Activated CD4-positive, alpha-beta T cell treated with anti-CD3 and anti-CD28 coated beads, Interleukin-2, amount 10 ng/mL, durations not matched to agents 7 days and 5 days (primary cell): Measurements from ENCODE around the gene PSTPIP1. TPM values are rescaled to one million over a fixed set of nuclear protein-coding genes. Genes with fewer than 3 reads are reported as not detected.

ENCODE experiments used
- CTCF ChIA-PET: fragments of 350-600 bp; sonication (Branson Sonifier 250); formaldehyde crosslinking; loops from one replicate; lab custom pipeline; 2021; ENCODE audit warnings: antibody characterized with exemption; lab: Charles Lee
- POLR2A ChIA-PET: fragments of 350-600 bp; sonication (Branson Sonifier 250); formaldehyde crosslinking; loops from one replicate; lab custom pipeline; 2021; ENCODE audit warnings: antibody characterized with exemption; lab: Charles Lee
- DNase-seq: peaks from one replicate; pipeline ENCODE4 v3.0.0-alpha.2; 2020
- H3K27ac Mint-ChIP-seq: one replicate; pipeline ENCODE4 v1.8.0; 2021; ENCODE audit warnings: mild to moderate bottlenecking, moderate library complexity, mixed read lengths
- H3K27me3 Mint-ChIP-seq: one replicate; pipeline ENCODE4 v1.8.0; 2021; ENCODE audit warnings: mixed read lengths
- H3K36me3 Mint-ChIP-seq: one replicate; pipeline ENCODE4 v1.8.0; 2021; ENCODE audit warnings: low read depth, mixed read lengths
- H3K4me1 Mint-ChIP-seq: one replicate; pipeline ENCODE4 v1.8.0; 2021; ENCODE audit warnings: mixed read lengths
- H3K4me3 Mint-ChIP-seq: one replicate; pipeline ENCODE4 v1.8.0; 2021; ENCODE audit warnings: mild to moderate bottlenecking, moderate library complexity, mixed read lengths
- H3K9me3 Mint-ChIP-seq: one replicate; pipeline ENCODE4 v1.8.0; 2021; ENCODE audit warnings: mixed read lengths
- total RNA-seq, 2 experiments: library from RNA; stranded (reverse); gene quantifications; one replicate each; pipeline ENCODE4 v1.2.3, GENCODE V29; 2021

Gene PSTPIP1
- total RNA-seq, 2 experiments from 2014 or later: 135 to 176 TPM

DNA sequence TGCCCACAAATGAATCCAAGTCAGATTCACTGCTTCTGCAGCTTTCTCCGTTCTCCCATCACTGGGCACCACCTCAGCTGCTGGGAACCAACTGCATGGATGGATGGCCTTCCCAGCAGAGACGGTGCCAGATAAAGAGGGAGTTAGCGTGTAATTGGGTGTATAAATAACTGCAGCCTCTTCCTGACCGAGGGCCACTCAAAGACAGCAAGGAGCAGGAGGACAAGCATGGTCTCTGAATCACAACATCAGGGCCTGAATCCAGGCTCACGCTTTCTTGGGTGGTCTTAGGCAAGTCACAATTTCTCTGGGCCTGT lies 44.2 kb downstream of the PSTPIP1 start:
- ChIA-PET POLR2A (no interaction called here), CTCF (no interaction called here)
- Mint-ChIP-seq H3K27me3 (no peaks in the 10 kb centered on the region), H3K27ac (no peak overlapping the region), H3K4me1 (peaks cover 7% of the 10 kb centered on the region), H3K36me3 (peaks cover 76% of the 10 kb centered on the region), H3K4me3 (no peak overlapping the region), H3K9me3 (peaks cover 9% of the 10 kb centered on the region)
- no peak for DNase-seq

DNA sequence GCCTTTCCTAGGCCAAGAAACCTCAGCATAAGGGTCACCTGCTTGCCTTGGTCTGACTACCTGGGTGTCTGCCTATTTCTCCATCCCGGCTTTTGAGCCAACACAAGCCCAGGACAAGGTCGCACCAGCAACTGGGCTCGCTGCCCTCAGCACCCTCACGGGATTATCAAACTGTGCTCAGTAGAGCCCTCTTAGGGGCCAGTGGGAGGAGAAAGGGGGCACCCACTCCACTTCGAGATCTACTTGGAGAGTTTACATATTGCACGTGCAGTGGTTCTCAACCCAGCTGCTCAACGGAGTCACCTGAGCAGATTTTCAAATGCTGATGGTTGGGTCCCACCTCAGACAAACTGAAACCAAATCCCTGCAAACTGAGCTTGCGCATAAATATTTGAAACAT lies 44.9 kb downstream of the PSTPIP1 start:
- CTCF ChIA-PET: no interaction called here
- peaks cover 9% of the 10 kb centered on the region for H3K9me3 Mint-ChIP-seq

DNA sequence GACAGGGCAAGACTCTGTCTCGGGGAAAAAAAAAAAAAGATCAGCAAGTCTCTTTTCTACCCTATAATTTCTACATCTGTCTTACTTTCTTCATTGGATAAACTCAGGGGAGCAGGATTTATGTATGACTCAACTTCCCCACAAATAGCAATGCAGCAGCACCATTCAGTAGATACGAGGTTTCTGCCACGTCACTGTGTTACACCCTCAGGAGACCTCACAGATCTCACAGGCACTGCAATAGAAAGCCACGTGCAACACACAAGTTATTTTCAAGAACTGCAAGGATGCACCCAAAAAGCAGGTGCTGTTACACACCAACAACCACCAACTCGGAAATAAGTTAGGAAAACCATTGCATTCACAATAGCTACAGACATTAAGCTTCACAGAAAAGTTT lies 45.7 kb downstream of the PSTPIP1 start:
- Mint-ChIP-seq H3K27ac (no peak overlapping the region), H3K4me1 (peaks cover 7% of the 10 kb centered on the region), H3K36me3 (peaks cover 73% of the 10 kb centered on the region), H3K9me3 (peaks cover 9% of the 10 kb centered on the region), H3K4me3 (no peak overlapping the region), H3K27me3 (no peaks in the 10 kb centered on the region)
- DNase-seq: no peak
- ChIA-PET POLR2A (no interaction called here), CTCF (interaction anchor here (1.1 kb wide), 1 partner anchor 18 kb away, joined by 4 read pairs; no protein-coding TSS in a partner anchor)

More for the DNA sequence above, 44.9 kb downstream of the PSTPIP1 start:
- no peak overlapping the region for H3K4me3 Mint-ChIP-seq
- peaks cover 7% of the 10 kb centered on the region for H3K4me1 Mint-ChIP-seq
- H3K27me3 Mint-ChIP-seq: no peaks in the 10 kb centered on the region
- peak overlapping the region; percentile 57 for H3K27ac Mint-ChIP-seq
- DNase-seq: no peak
- peaks cover 73% of the 10 kb centered on the region for H3K36me3 Mint-ChIP-seq
- POLR2A ChIA-PET: no interaction called here

DNA sequence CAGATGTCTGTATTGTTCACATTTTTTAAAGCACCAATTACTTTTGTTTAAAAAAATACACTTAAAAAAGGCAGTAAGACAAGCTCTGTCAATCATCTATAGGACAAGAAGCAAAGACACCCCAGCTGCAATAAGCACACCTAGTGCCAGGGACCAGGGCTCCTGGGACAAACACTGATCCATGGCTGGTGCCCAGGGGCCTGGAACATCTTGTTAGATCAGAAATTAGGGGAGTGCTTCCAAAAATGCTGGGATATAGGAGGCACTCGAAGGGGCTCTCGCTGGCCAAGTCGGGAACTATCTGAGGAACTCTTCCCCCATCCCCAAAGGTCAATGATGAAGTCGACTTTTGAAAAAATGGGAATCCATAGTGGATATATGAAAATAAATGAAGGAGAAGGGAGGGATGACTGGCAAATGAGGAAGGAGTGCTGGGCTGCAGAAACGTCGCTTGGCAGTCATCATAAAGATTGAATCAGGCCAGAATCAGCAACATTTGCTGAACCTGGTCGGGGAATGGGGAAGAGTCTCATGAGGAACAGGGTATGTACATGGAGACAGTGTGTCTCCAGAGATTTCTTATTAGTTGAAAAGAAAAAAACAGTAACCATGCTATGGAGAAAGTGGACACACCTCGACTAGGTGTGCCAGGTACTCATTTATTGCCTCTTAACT lies 47.5 kb downstream of the PSTPIP1 start:
- CTCF ChIA-PET: no interaction called here
- POLR2A ChIA-PET: interaction anchor here (0.6 to 0.7 kb wide), 2 partner anchors 16 to 35 kb away, joined by 3 to 5 read pairs; no protein-coding TSS in a partner anchor
- H3K4me1 Mint-ChIP-seq: peaks cover 7% of the 10 kb centered on the region
- H3K4me3 Mint-ChIP-seq: no peak overlapping the region
- H3K27ac Mint-ChIP-seq: peak overlapping the region; percentile 58
- DNase-seq: no peak
- peaks cover 7% of the 10 kb centered on the region for H3K9me3 Mint-ChIP-seq
- H3K36me3 Mint-ChIP-seq: peaks cover 70% of the 10 kb centered on the region
- no peaks in the 10 kb centered on the region for H3K27me3 Mint-ChIP-seq

DNA sequence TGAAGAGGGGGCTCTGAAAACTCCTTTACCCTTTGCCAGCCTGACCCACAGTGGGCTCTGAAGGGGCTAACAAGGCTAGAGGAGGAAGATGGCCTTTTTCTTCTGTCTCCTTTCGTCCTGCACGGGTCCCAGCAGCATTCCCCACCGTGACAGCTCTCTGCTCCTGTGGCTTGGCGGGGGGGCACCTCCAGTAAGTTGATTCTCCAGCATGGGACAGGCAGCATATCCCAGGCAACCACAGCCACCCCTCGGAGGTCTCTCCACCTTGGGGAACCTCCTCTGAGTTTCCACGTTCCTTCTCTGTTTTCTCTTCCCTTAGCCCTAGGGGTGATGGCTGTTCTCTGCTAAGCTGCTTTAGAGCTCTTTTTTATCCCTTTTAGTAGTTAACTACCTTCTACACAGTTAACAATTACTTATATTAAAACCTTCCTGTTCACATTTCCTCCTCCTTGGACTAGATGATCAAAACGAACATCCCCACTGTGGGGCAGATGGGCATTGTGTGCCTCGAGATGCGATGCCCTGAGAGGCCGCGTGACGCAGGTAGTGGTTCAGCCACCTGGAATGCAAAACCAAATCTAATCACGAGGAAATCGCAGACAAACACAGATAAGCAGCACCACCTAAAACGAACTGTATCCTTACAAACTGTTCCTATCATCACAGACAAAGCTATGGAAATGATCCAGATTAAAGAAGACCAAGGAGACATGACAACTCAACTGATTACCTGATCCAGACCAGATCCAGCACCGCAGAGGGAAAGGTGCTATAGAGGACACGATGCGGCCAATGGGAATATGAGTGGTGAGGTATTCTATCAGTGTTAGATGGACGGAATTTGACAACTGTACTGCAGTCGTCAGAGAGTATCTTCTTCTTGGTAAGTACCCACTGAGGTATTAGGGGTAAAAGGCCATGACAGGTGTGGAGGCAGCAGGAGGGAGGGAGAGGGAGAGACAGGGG lies 48.3 kb downstream of the PSTPIP1 start:
- H3K27me3 Mint-ChIP-seq: no peaks in the 10 kb centered on the region
- DNase-seq: no peak
- H3K9me3 Mint-ChIP-seq: peaks cover 7% of the 10 kb centered on the region
- ChIA-PET POLR2A (no interaction called here), CTCF (no interaction called here)
- peaks cover 65% of the 10 kb centered on the region for H3K36me3 Mint-ChIP-seq
- no peak overlapping the region for H3K4me3 Mint-ChIP-seq
- H3K4me1 Mint-ChIP-seq: peaks cover 5% of the 10 kb centered on the region
- peak overlapping the region; percentile 26 for H3K27ac Mint-ChIP-seq

DNA sequence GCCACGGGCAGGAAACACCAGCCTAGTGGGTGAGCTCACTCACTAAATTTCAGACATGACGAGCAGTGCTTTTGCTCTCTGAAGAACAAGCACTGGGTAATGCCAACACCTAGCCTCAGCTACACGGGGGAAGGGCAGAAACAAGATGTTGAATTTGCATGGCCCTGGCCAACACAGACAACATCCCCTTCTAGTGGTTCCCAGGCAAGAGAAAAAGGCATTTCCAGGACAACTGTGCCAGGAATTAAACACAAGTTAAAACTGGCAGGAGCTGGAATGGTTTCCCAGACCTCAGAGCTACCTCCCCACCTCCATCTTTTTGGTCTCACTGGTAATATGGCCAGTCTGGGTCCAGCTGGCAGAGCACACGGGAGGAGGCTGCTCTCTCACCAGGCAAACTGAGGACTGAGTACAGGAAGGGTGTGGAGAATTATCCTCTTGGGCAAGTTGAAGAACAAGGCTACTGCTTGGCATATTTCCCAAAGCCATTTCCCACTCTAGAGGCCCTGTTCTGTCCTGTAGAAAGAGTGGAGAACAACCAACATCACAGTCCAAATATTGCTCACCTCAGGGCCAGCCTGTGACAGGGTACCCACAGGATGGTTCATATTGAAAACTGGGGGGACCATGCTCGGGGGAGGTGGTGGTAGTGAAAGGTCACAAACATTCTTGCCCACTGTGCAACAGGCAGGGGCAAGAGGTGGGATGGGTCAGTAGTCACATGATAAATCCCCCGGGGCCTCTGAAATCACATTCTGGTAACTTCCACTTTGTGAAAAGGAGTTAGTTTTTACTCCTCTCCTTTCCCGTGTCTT lies 49.5 kb downstream of the PSTPIP1 start:
- Mint-ChIP-seq H3K27me3 (no peaks in the 10 kb centered on the region), H3K4me1 (no peaks in the 10 kb centered on the region), H3K36me3 (peaks cover 56% of the 10 kb centered on the region), H3K4me3 (no peak overlapping the region), H3K27ac (peak overlapping the region; percentile 20), H3K9me3 (peaks cover 3% of the 10 kb centered on the region)
- POLR2A ChIA-PET: no interaction called here
- CTCF ChIA-PET: interaction anchor here (1.5 to 2.1 kb wide), 2 partner anchors 12 to 13 kb away, joined by 4 to 5 read pairs; no protein-coding TSS in a partner anchor
- DNase-seq: no peak

DNA sequence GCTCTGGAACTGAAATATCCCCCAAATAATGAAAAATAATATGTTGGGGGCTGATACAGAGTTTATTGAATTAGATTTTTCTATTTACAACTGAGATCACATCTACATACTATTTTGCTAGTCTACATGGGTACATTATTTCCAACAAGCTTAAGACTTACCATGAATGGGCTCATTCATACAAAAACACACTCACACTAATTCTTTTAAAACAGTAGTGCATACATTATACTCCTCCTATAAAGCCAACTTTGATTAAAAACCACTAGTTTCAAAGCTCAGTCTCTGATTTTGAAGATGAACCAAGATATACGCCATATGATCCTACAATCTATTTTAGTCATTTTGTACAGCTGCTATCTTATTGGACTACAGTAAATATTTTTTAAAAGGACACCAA lies 51.1 kb downstream of the PSTPIP1 start:
- no peak overlapping the region for H3K4me3 Mint-ChIP-seq
- H3K9me3 Mint-ChIP-seq: no peaks in the 10 kb centered on the region
- H3K4me1 Mint-ChIP-seq: no peaks in the 10 kb centered on the region
- peaks cover 44% of the 10 kb centered on the region for H3K36me3 Mint-ChIP-seq
- CTCF ChIA-PET: interaction anchor here (0.9 to 2.1 kb wide), 6 partner anchors 9 to 32 kb away, joined by 3 to 5 read pairs (median 4); no protein-coding TSS in a partner anchor
- POLR2A ChIA-PET: no interaction called here
- H3K27ac Mint-ChIP-seq: no peak overlapping the region
- no peaks in the 10 kb centered on the region for H3K27me3 Mint-ChIP-seq
- no peak for DNase-seq

DNA sequence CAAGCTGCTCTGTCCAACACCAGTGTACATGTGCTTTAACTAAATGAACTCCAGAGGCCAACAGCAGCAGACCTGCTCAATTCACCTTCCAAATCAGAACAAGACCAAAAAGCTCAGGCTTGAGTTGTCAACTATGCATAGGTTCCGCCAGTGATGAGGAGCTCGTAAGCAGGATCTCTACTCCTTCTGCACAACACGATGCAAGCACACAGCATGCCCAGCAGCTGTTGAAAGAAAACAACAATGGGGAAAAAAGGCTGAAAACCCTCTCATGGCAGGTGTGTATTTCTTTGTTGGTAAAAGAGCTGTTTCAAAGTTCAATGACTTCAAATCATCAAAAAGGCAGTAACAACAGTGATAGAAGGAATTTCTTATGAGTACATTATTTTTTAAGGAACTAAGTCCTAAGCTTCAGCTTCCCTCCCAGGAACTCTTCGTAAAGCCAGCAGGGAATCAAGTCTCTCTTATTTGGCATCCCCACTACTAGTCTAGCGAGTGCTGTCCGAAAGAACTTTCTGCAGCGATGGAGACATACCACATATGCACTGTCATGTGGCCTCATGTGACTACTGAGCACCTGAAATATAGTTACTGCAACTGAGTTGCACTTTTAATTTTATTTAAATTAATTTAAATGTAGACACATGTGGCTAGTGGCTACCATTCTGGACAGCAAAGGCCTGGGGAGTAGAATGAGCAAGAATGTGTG lies 51.9 kb downstream of the PSTPIP1 start:
- Mint-ChIP-seq H3K9me3 (no peaks in the 10 kb centered on the region), H3K27ac (no peak overlapping the region), H3K4me1 (no peaks in the 10 kb centered on the region), H3K36me3 (peaks cover 42% of the 10 kb centered on the region), H3K4me3 (no peak overlapping the region), H3K27me3 (no peaks in the 10 kb centered on the region)
- DNase-seq: no peak
- ChIA-PET CTCF (interaction anchor here (1.2 to 2.1 kb wide), 5 partner anchors 8 to 33 kb away, joined by 3 to 5 read pairs (median 4); no protein-coding TSS in a partner anchor), POLR2A (no interaction called here)

DNA sequence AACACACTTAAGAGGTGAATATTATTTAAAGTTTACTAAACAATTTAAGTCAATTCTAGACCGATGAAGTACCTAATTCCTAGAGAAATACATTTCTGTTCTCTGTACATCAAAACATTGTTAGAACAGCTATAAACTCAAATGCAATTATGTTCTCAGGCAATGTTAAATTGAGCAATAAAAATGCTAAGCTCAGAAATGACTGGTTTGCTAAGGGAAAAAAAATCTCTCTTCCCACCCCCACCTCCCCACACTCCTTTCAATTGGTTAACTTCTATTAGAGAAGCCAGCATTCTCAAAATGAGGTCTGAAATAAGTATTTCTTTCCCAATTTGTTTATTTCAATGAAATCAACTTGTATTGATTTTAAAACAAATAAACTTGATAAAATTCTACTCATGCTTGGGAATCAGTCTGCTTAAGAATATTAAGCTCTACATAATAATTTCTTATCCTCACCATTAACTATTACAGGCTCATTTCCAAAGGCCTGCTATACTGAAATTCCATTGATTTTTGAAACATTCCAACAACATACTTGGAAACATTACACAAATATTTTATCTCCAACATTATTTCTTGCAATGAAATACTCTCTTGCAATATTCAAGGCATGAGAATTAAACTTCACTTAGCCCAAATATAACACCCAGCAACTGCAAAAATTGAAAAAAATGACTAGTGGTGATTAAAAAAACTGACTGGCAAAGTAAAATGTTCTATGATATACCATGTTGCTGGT lies 53.4 kb downstream of the PSTPIP1 start:
- ChIA-PET POLR2A (no interaction called here), CTCF (interaction anchor here (1.3 kb wide), 1 partner anchor 12 kb away, joined by 3 read pairs; no protein-coding TSS in a partner anchor)
- Mint-ChIP-seq H3K27me3 (no peaks in the 10 kb centered on the region), H3K4me3 (no peak overlapping the region), H3K9me3 (no peaks in the 10 kb centered on the region), H3K27ac (no peak overlapping the region), H3K36me3 (peaks cover 34% of the 10 kb centered on the region), H3K4me1 (no peaks in the 10 kb centered on the region)
- DNase-seq: no peak

DNA sequence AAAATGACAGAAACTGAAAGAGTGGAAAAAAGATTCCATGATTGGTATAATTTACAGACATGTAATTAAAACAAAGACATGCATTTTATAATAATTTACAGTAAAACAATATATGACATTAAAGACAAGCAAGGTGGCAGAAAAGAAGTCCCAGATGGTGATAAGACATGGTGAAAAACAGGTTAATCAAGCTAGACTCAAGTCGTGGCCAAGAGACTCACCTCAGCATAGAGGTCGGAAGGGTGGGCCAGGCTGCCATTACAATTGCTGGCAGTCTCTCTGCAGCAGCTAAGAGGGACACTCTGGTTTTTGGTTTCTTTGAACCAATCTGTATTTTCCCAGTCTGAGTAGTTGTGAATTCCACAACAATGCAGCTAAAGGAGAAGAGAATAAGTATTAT lies 57.6 kb downstream of the PSTPIP1 start:
- ChIA-PET CTCF (no interaction called here), POLR2A (no interaction called here)
- Mint-ChIP-seq H3K4me3 (no peak overlapping the region), H3K9me3 (no peaks in the 10 kb centered on the region), H3K36me3 (peaks cover 5% of the 10 kb centered on the region), H3K4me1 (peaks cover under 1% of the 10 kb centered on the region), H3K27me3 (no peaks in the 10 kb centered on the region), H3K27ac (no peak overlapping the region)
- no peak for DNase-seq

DNA sequence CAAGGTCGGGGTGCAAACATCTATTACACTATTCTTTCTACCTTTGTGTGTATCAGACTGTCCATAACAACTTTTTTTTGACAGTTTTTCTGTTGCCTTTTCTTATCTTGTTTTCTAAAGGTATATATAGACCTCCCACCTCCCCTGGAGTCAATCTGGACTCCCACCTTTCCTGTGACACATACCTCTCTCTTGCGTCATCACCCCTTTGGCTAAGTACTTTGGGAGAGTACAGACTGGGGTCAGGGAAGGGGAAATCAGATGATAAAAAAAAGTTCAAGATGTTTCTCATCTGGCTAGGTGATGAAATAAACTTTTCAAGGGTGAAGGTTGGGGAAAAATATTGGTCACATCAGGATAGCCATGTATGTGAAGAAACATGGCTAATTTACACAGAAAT lies 58.8 kb downstream of the PSTPIP1 start:
- POLR2A ChIA-PET: no interaction called here
- no peak for DNase-seq
- Mint-ChIP-seq H3K4me3 (no peak overlapping the region), H3K36me3 (peaks cover 3% of the 10 kb centered on the region), H3K9me3 (no peaks in the 10 kb centered on the region), H3K27ac (no peak overlapping the region), H3K4me1 (peaks cover 2% of the 10 kb centered on the region), H3K27me3 (no peaks in the 10 kb centered on the region)
- CTCF ChIA-PET: no interaction called here
